SK-N-SH (cell line): ENCODE measurements around the gene NBEA. TPM values are rescaled to one million over a fixed set of nuclear protein-coding genes. Genes with fewer than 3 reads are reported as not detected.

Source experiments
- CTCF ChIA-PET: fragments of 300-600, 350-600 bp; formaldehyde crosslinking; extraction: SDS; loops from one replicate; lab custom pipeline; 2021; lab: Yijun Ruan, JAX
- POLR2A ChIA-PET: fragments of 350-600 bp; sonication (Branson Sonifier 250); formaldehyde crosslinking; extraction: SDS; loops from one replicate; lab custom pipeline; 2020; ENCODE audit warnings: antibody characterized with exemption, inconsistent platforms; lab: Yijun Ruan, JAX
- DNase-seq: peaks from one replicate; pipeline ENCODE4 v3.0.0; 2012
- H2AFZ ChIP-seq: fragments of 200-600 bp; sonication (generic); 2 replicates; pipeline ENCODE4 v1.8.1; 2016; ENCODE audit warnings: antibody characterized with exemption, mild to moderate bottlenecking, low read depth
- H3F3A ChIP-seq: fragments of 200-600 bp; sonication (generic); replicated peaks from 2 replicates; pipeline ENCODE3; 2016; ENCODE audit warnings: antibody characterized with exemption, mild to moderate bottlenecking; ENCODE audit not compliant: insufficient read depth
- H3K27ac ChIP-seq, 2 experiments: fragments of 200-500 bp in 1 of 2; fragments of 200-600 bp in 1 of 2; sonication (Bioruptor generic) in 1 of 2; sonication (generic), shearing (Covaris generic) in 1 of 2; 2 replicates each; pipeline versions ENCODE4 v1.5.1 to v1.6.1; 2014 to 2016; ENCODE audit warnings: low read depth in 2 of 2, inconsistent platforms in 1 of 2, low read length in 1 of 2, mild to moderate bottlenecking in 1 of 2, mixed read lengths in 1 of 2
- H3K27me3 ChIP-seq: fragments of 200-600 bp; sonication (generic), shearing (Covaris generic); 2 replicates; pipeline ENCODE4 v1.6.1; 2016; ENCODE audit warnings: mixed run types; ENCODE audit not compliant: insufficient read depth
- H3K36me3 ChIP-seq, 2 experiments: fragments of 200-500 bp in 1 of 2; fragments of 200-600 bp in 1 of 2; sonication (Bioruptor generic) in 1 of 2; sonication (generic) in 1 of 2; replicated peaks in 1 of 2; 2 replicates each; pipeline versions ENCODE3 to v1.5.1; 2014 to 2016; ENCODE audit warnings: low read length in 1 of 2, mild to moderate bottlenecking in 1 of 2; ENCODE audit not compliant: insufficient read depth in 2 of 2, control insufficient read depth in 1 of 2
- H3K4me1 ChIP-seq, 2 experiments: fragments of 200-500 bp in 1 of 2; fragments of 200-600 bp in 1 of 2; sonication (Bioruptor generic) in 1 of 2; sonication (generic), shearing (Covaris generic) in 1 of 2; 2 replicates each; pipeline versions ENCODE4 v1.5.1 to v1.6.1; 2014 to 2016; ENCODE audit warnings: low read depth in 1 of 2, low read length in 1 of 2, mixed run types in 1 of 2; ENCODE audit not compliant: insufficient read depth in 2 of 2, control insufficient read depth in 1 of 2
- H3K4me2 ChIP-seq: fragments of 200-600 bp; sonication (generic), shearing (Covaris generic); 2 replicates; pipeline ENCODE4 v1.6.1; 2017; ENCODE audit warnings: mixed run types
- H3K4me3 ChIP-seq, 2 experiments: fragments of 200-500 bp in 1 of 2; fragments of 200-600 bp in 1 of 2; sonication (Bioruptor generic) in 1 of 2; sonication (generic), shearing (Covaris generic) in 1 of 2; 2 replicates each; pipeline versions ENCODE4 v1.5.1 to v1.8.1; 2014 to 2016; ENCODE audit warnings: low read depth in 2 of 2, inconsistent platforms in 1 of 2, low read length in 1 of 2, mild to moderate bottlenecking in 1 of 2, mixed read lengths in 1 of 2, moderate library complexity in 1 of 2
- H3K79me2 ChIP-seq: fragments of 200-600 bp; sonication (generic); 2 replicates; pipeline ENCODE4 v1.8.1; 2017; ENCODE audit warnings: mild to moderate bottlenecking; ENCODE audit not compliant: insufficient read depth
- H3K9ac ChIP-seq: fragments of 200-600 bp; sonication (generic); 2 replicates; pipeline ENCODE4 v1.6.1; 2017; ENCODE audit warnings: mixed run types
- H3K9me2 ChIP-seq: fragments of 200-600 bp; sonication (generic); 2 replicates; pipeline ENCODE4 v1.6.1; 2017; ENCODE audit warnings: mixed run types
- H3K9me3 ChIP-seq: fragments of 200-600 bp; sonication (generic); 2 replicates; pipeline ENCODE4 v1.6.1; 2017; ENCODE audit warnings: mixed run types, mild to moderate bottlenecking, moderate library complexity
- H4K20me1 ChIP-seq: fragments of 200-600 bp; sonication (generic); 2 replicates; pipeline ENCODE4 v1.6.1; 2017; ENCODE audit warnings: mild to moderate bottlenecking, mixed run types; ENCODE audit not compliant: insufficient read depth
- ELF1 ChIP-seq: IDR thresholded peaks from 2 replicates; pipeline ENCODE4 v1.4.0; 2012
- EP300 ChIP-seq, 2 experiments: IDR thresholded peaks; 2 replicates each; pipeline versions ENCODE4 v1.4.0 to v1.6.1; 2012; ENCODE audit warnings: borderline replicate concordance in 1 of 2, low read depth in 1 of 2, low read length in 1 of 2
- EZH2phosphoT487 ChIP-seq: fragments of 200-600 bp; sonication (generic); IDR thresholded peaks from 2 replicates; pipeline ENCODE4 v1.6.1; 2017; ENCODE audit warnings: low read depth, mixed run types, mild to moderate bottlenecking, antibody characterized with exemption, moderate library complexity, borderline replicate concordance
- FOSL2 ChIP-seq: IDR thresholded peaks from 2 replicates; pipeline ENCODE4 v1.4.0; 2012; ENCODE audit warnings: low read depth, mild to moderate bottlenecking, moderate library complexity, borderline replicate concordance
- FOXM1 ChIP-seq: IDR thresholded peaks from 2 replicates; pipeline ENCODE4 v1.4.0; 2012; ENCODE audit warnings: low read depth, mild to moderate bottlenecking
- GABPA ChIP-seq: IDR thresholded peaks from 2 replicates; pipeline ENCODE4 v1.4.0; 2012; ENCODE audit warnings: low read depth, mild to moderate bottlenecking
- GATA2 ChIP-seq: sonication (generic); formaldehyde crosslinking; IDR thresholded peaks from 2 replicates; pipeline ENCODE4 v1.5.0; 2020; ENCODE audit warnings: mild to moderate bottlenecking, missing genetic modification reagents
- JUND ChIP-seq: IDR thresholded peaks from 2 replicates; pipeline ENCODE4 v1.4.0; 2012
- NFIC ChIP-seq: IDR thresholded peaks from 2 replicates; pipeline ENCODE4 v1.4.0; 2012; ENCODE audit warnings: borderline replicate concordance
- POLR2AphosphoS5 ChIP-seq: IDR thresholded peaks from 2 replicates; pipeline ENCODE4 v1.6.1; 2012; ENCODE audit warnings: low read depth, low read length
- RAD21 ChIP-seq: IDR thresholded peaks from 2 replicates; pipeline ENCODE4 v1.6.1; 2012; ENCODE audit warnings: mild to moderate bottlenecking, low read length
- RCOR1 ChIP-seq: fragments of 150-350 bp; IDR thresholded peaks from 2 replicates; pipeline ENCODE4 v1.6.1; 2017; ENCODE audit warnings: antibody characterized with exemption, low read length
- RFX5 ChIP-seq: IDR thresholded peaks from 2 replicates; pipeline ENCODE4 v1.6.1; 2012; ENCODE audit warnings: mild to moderate bottlenecking, improper control_type of control experiment, low read length
- RXRA ChIP-seq: IDR thresholded peaks from 2 replicates; pipeline ENCODE4 v1.4.0; 2012; ENCODE audit warnings: low read depth, mild to moderate bottlenecking, borderline replicate concordance
- TAF1 ChIP-seq: IDR thresholded peaks from 2 replicates; pipeline ENCODE4 v1.6.1; 2012; ENCODE audit warnings: low read depth, mild to moderate bottlenecking, low read length, moderate library complexity, borderline replicate concordance
- TCF12 ChIP-seq: IDR thresholded peaks from 2 replicates; pipeline ENCODE4 v1.4.0; 2012
- TEAD4 ChIP-seq: IDR thresholded peaks from 2 replicates; pipeline ENCODE4 v1.4.0; 2012; ENCODE audit warnings: mild to moderate bottlenecking, borderline replicate concordance; ENCODE audit not compliant: insufficient read depth
- YY1 ChIP-seq: IDR thresholded peaks from 2 replicates; pipeline ENCODE4 v1.4.0; 2012; ENCODE audit warnings: low read depth, mild to moderate bottlenecking
- polyA plus RNA-seq, 3 experiments: library from polyadenylated mRNA; depleted of rRNA; stranded (reverse); fragments of >200 nt; gene quantifications; 2 replicates each; pipeline ENCODE4 v1.2.3, GENCODE V29; 2012
- TF ChIP-seq, protein P1 (sequence below): IDR thresholded peaks from 2 replicates; pipeline ENCODE4 v1.4.0; 2012; ENCODE audit warnings: low read depth, borderline replicate concordance
- TF ChIP-seq, protein P2 (sequence below): IDR thresholded peaks from 2 replicates; pipeline ENCODE4 v1.4.0; 2012; ENCODE audit warnings: low read depth
- TF ChIP-seq, protein P3 (sequence below): IDR thresholded peaks from 2 replicates; pipeline ENCODE4; 2012

Gene NBEA
- polyA plus RNA-seq, 1 of the 3 experiments (the other 2 are of a cell fraction), result 12.3 TPM

DNA sequence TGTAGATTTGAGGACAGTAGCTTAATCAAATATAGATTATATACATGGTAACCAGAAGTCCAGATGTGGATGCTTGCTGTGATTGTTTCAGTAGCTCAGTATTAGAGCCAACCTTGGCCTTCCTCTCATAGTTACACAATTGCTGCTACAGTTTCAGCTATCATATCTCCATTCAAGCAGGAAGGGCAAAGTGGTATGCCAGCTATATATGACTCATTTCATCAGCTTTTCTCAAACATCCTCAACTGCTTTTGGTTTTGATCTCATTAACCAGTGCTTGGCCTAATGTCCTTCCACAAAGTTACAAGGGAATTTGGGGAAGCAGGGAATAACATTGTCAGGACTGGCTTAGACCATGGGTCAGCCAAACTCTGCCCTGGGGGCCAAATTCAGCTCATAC lies 607.4 kb downstream of the NBEA start:
- DNase-seq, result no peak
- H3K4me2 ChIP-seq, result peak overlapping the region; percentile 35
- peak overlapping the region; percentile 13; the same call in 1 of the 2 replicates for H3K9ac ChIP-seq
- peaks cover 32 to 42% of the 10 kb centered on the region in 2 experiments for H3K4me1 ChIP-seq
- H3K4me3 ChIP-seq, result no peak overlapping the region
- H3K27me3 ChIP-seq, result no peaks in the 10 kb centered on the region
- TF ChIP-seq, protein P1, sequence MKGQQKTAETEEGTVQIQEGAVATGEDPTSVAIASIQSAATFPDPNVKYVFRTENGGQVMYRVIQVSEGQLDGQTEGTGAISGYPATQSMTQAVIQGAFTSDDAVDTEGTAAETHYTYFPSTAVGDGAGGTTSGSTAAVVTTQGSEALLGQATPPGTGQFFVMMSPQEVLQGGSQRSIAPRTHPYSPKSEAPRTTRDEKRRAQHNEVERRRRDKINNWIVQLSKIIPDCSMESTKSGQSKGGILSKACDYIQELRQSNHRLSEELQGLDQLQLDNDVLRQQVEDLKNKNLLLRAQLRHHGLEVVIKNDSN, result no peak; the same call in 1 of the 2 replicates
- peak; percentile 83; the same call in 1 of the 2 replicates for TF ChIP-seq FOSL2
- TF ChIP-seq GATA2 (CRISPR knock-in tag), result no peak
- TF ChIP-seq, protein P2, sequence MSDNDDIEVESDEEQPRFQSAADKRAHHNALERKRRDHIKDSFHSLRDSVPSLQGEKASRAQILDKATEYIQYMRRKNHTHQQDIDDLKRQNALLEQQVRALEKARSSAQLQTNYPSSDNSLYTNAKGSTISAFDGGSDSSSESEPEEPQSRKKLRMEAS, result no peak
- TF ChIP-seq NFIC, result peak; percentile 64; the same call in 1 of the 2 replicates
- TF ChIP-seq TEAD4, result peak; percentile 52; the same call in 1 of the 2 replicates
- TF ChIP-seq TAF1, result peak; percentile 9; the same call in 1 of the 2 replicates
- TF ChIP-seq RXRA, result peak; percentile 34; the same call in 1 of the 2 replicates
- no peak for TF ChIP-seq FOXM1
- TF ChIP-seq RAD21, result no peak
- TF ChIP-seq, protein P3, sequence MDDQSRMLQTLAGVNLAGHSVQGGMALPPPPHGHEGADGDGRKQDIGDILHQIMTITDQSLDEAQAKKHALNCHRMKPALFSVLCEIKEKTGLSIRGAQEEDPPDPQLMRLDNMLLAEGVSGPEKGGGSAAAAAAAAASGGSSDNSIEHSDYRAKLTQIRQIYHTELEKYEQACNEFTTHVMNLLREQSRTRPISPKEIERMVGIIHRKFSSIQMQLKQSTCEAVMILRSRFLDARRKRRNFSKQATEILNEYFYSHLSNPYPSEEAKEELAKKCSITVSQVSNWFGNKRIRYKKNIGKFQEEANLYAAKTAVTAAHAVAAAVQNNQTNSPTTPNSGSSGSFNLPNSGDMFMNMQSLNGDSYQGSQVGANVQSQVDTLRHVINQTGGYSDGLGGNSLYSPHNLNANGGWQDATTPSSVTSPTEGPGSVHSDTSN, result peak; percentile 55
- peak; percentile 63; the same call in 1 of the 2 replicates for TF ChIP-seq POLR2AphosphoS5
- TF ChIP-seq JUND, result peak; percentile 84
- TF ChIP-seq ELF1, result peak; percentile 44; the same call in 1 of the 2 replicates
- TF ChIP-seq EP300 (IDR thresholded peaks at IDR 0.05; ENCODE audit: borderline replicate concordance in 1 of 2, low read depth in 1 of 2, low read length in 1 of 2), result peak; percentile 22 to 58; a peak in 3 of 4 replicates
- TF ChIP-seq RFX5, result no peak
- TF ChIP-seq GABPA, result no peak
- TF ChIP-seq YY1, result no peak
- no peak for TF ChIP-seq EZH2phosphoT487
- peak; percentile 75 for TF ChIP-seq TCF12
- TF ChIP-seq RCOR1, result no peak
- ChIA-PET POLR2A (no interaction called here), CTCF (interaction anchor here (1.4 kb wide), 1 partner anchor 11 kb away, joined by 3 read pairs; no protein-coding TSS in a partner anchor)
- peak overlapping the region; percentile 75 to 87 for H3K27ac ChIP-seq
- no peak overlapping the region for H2AFZ ChIP-seq
- H3K9me2 ChIP-seq, result no peaks in the 10 kb centered on the region
- H3F3A ChIP-seq, result peaks cover 48% of the 10 kb centered on the region
- no peaks in the 10 kb centered on the region; the same call in 1 of the 2 replicates for H3K79me2 ChIP-seq
- no peaks in the 10 kb centered on the region for H4K20me1 ChIP-seq
- H3K36me3 ChIP-seq, result no peaks in the 10 kb centered on the region
- no peaks in the 10 kb centered on the region for H3K9me3 ChIP-seq
